ENCODE results near the gene ZNF385B.

GRCh38 chr2:179853108-179853507, 8.3 kb downstream of the ZNF385B start:
- TF ChIP-seq CTCF (IDR thresholded peaks at IDR 0.05; ENCODE audit: insufficient read depth, low read length), result no peak
- TF ChIP-seq REST (IDR thresholded peaks at IDR 0.05; ENCODE audit: insufficient replicate concordance, low read depth), result no peak
- TF ChIP-seq POLR2AphosphoS5 (IDR thresholded peaks at IDR 0.05; ENCODE audit: low read depth), result no peak
- TF ChIP-seq GABPA (IDR thresholded peaks at IDR 0.05; ENCODE audit: low read depth), result no peak
- no peak for TF ChIP-seq SPI1 (IDR thresholded peaks at IDR 0.05; ENCODE audit: borderline replicate concordance, low read depth)
